Keratinocyte (primary cell): Measurements from ENCODE around the gene PP2D1. TPM values are rescaled to one million over a fixed set of nuclear protein-coding genes. Genes with fewer than 3 reads are reported as not detected.

ENCODE experiments used
- DNase-seq: peaks from one replicate; pipeline ENCODE4 v3.0.0-alpha.2; 2011; ENCODE audit warnings: low read depth, missing footprints, low spot score
- FAIRE-seq: peaks from 2 replicates; lab custom pipeline; 2011; peaks lifted over from hg19 to GRCh38; lab: Jason Lieb, UNC
- H2AFZ ChIP-seq: 2 replicates; pipeline ENCODE4 v1.6.0; 2012; ENCODE audit warnings: low read length, control low read depth, inconsistent platforms; ENCODE audit not compliant: control insufficient read depth
- H3K27ac ChIP-seq: 2 replicates; pipeline ENCODE4 v1.5.1; 2011; ENCODE audit warnings: low read length; ENCODE audit not compliant: control insufficient read depth, insufficient read depth
- H3K27me3 ChIP-seq: 3 replicates; pipeline ENCODE4 v1.6.0; 2011; ENCODE audit warnings: low read length; ENCODE audit not compliant: control insufficient read depth, insufficient read depth; ENCODE audit errors: extremely low read depth
- H3K36me3 ChIP-seq, 2 experiments: 2 replicates in 1 of 2; 3 replicates in 1 of 2; pipeline ENCODE4 v1.5.1; 2011; ENCODE audit warnings: low read length in 2 of 2, mild to moderate bottlenecking in 1 of 2; ENCODE audit not compliant: control insufficient read depth in 2 of 2, insufficient read depth in 2 of 2; ENCODE audit errors: extremely low read depth in 1 of 2
- H3K4me1 ChIP-seq: 3 replicates; pipeline ENCODE4 v1.5.1; 2011; ENCODE audit warnings: low read length; ENCODE audit not compliant: control insufficient read depth, insufficient read depth; ENCODE audit errors: extremely low read depth
- H3K4me2 ChIP-seq: 3 replicates; pipeline ENCODE4 v1.6.0; 2011; ENCODE audit warnings: low read depth, low read length; ENCODE audit not compliant: control insufficient read depth, insufficient read depth; ENCODE audit errors: extremely low read depth
- H3K4me3 ChIP-seq, 3 experiments: fragments of 200-600 bp in 1 of 3; sonication (generic) in 1 of 3; 2 replicates in 2 of 3; 3 replicates in 1 of 3; pipeline ENCODE4 v1.5.1; 2011 to 2016; ENCODE audit warnings: low read length in 3 of 3, mild to moderate bottlenecking in 3 of 3, control low read depth in 2 of 3, inconsistent platforms in 1 of 3, low read depth in 1 of 3, mixed read lengths in 1 of 3, mixed run types in 1 of 3, moderate library complexity in 1 of 3; ENCODE audit not compliant: control insufficient read depth in 2 of 3, insufficient read depth in 2 of 3; ENCODE audit errors: extremely low read depth in 1 of 3
- H3K79me2 ChIP-seq: 2 replicates; pipeline ENCODE4 v1.6.0; 2012; ENCODE audit warnings: low read length; ENCODE audit not compliant: control insufficient read depth, insufficient read depth
- H3K9ac ChIP-seq: 3 replicates; pipeline ENCODE4 v1.6.0; 2011; ENCODE audit warnings: low read length; ENCODE audit not compliant: control insufficient read depth, insufficient read depth; ENCODE audit errors: extremely low read depth
- H3K9me1 ChIP-seq: 3 replicates; pipeline ENCODE4 v1.6.0; 2011; ENCODE audit warnings: low read length; ENCODE audit not compliant: control insufficient read depth, insufficient read depth; ENCODE audit errors: extremely low read depth
- H3K9me3 ChIP-seq: 2 replicates; pipeline ENCODE4 v1.5.1; 2012; ENCODE audit warnings: low read depth, low read length; ENCODE audit not compliant: control insufficient read depth
- H4K20me1 ChIP-seq: 3 replicates; pipeline ENCODE4 v1.6.0; 2011; ENCODE audit warnings: low read length; ENCODE audit not compliant: control insufficient read depth, insufficient read depth; ENCODE audit errors: extremely low read depth
- EZH2 ChIP-seq: IDR thresholded peaks from one replicate; pipeline ENCODE4 v1.6.1; 2012; ENCODE audit warnings: inconsistent platforms, mild to moderate bottlenecking, low read length, moderate library complexity
- dilution Hi-C: fragments of 300-500 bp; cut with MboI; formaldehyde crosslinking; loops from one replicate; pipeline ENCODE4 v1.7.0; 2020; ENCODE audit warnings: low sequenced_read_pairs; ENCODE audit not compliant: extremely low pct_ligation_motif_present
- polyA plus RNA-seq, 5 experiments: library from polyadenylated mRNA; depleted of rRNA in 3 of 5; stranded (reverse) in 3 of 5; stranded (forward) in 1 of 5; unstranded in 1 of 5; fragments of >200 nt; gene quantifications; 1 replicate in 1 of 5; 2 replicates in 3 of 5; 3 replicates in 1 of 5; pipeline versions ENCODE4 v1.2.1 to v1.2.3, GENCODE V29; 2011 to 2012; ENCODE audit warnings: missing spikeins in 2 of 5, low read depth in 1 of 5, low replicate concordance in 1 of 5
- small RNA-seq, 3 experiments: library from RNA; depleted of rRNA; stranded (forward); fragments of <200 nt; gene quantifications; one replicate each; pipeline ENCODE3, GENCODE V24; 2012; ENCODE audit warnings: low read depth in 3 of 3, low replicate concordance in 1 of 3; ENCODE audit not compliant: insufficient read length in 3 of 3
- TF ChIP-seq, protein P1 (sequence below), 3 experiments: IDR thresholded peaks in 1 of 3; conservative IDR thresholded peaks in 1 of 3; optimal IDR thresholded peaks in 1 of 3; 2 replicates in 2 of 3; 3 replicates in 1 of 3; pipeline versions ENCODE3 to v1.5.1; 2011; ENCODE audit warnings: low read length in 3 of 3, mild to moderate bottlenecking in 3 of 3, moderate library complexity in 2 of 3, control low read depth in 1 of 3, inconsistent platforms in 1 of 3; ENCODE audit not compliant: insufficient read depth in 2 of 3; ENCODE audit errors: extremely low read depth in 1 of 3

The PP2D1 gene
- polyA plus RNA-seq, 1 donor (not counting 4 experiments of a cell fraction or from before 2014, with no cell fraction given) = not detected

- no peaks in the 10 kb centered on the region for H3K79me2 ChIP-seq
- DNase-seq (no peak), FAIRE-seq (no peak)
- no peak overlapping the region for H3K27ac ChIP-seq
- dilution Hi-C loops = no loop called here
- no peak overlapping the region for H3K9ac ChIP-seq
- H3K4me1 ChIP-seq = no peaks in the 10 kb centered on the region
- no peak overlapping the region for H2AFZ ChIP-seq
- H3K9me1 ChIP-seq = no peaks in the 10 kb centered on the region
- H3K27me3 ChIP-seq = no peaks in the 10 kb centered on the region
- no peak overlapping the region for H3K4me2 ChIP-seq
- TF ChIP-seq, protein P1, sequence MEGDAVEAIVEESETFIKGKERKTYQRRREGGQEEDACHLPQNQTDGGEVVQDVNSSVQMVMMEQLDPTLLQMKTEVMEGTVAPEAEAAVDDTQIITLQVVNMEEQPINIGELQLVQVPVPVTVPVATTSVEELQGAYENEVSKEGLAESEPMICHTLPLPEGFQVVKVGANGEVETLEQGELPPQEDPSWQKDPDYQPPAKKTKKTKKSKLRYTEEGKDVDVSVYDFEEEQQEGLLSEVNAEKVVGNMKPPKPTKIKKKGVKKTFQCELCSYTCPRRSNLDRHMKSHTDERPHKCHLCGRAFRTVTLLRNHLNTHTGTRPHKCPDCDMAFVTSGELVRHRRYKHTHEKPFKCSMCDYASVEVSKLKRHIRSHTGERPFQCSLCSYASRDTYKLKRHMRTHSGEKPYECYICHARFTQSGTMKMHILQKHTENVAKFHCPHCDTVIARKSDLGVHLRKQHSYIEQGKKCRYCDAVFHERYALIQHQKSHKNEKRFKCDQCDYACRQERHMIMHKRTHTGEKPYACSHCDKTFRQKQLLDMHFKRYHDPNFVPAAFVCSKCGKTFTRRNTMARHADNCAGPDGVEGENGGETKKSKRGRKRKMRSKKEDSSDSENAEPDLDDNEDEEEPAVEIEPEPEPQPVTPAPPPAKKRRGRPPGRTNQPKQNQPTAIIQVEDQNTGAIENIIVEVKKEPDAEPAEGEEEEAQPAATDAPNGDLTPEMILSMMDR (optimal IDR thresholded peaks at IDR 0.05 in 1 of 3, IDR thresholded peaks at IDR 0.05 in 1 of 3, conservative IDR thresholded peaks at IDR 0.05 in 1 of 3; ENCODE audit: extremely low read depth in 1 of 3, insufficient read depth in 2 of 3, low read length in 3 of 3) = no peak
- no peak for TF ChIP-seq EZH2
- H3K9me3 ChIP-seq = no peaks in the 10 kb centered on the region
- H3K36me3 ChIP-seq = no peaks in the 10 kb centered on the region
- no peak overlapping the region for H3K4me3 ChIP-seq
- no peaks in the 10 kb centered on the region for H4K20me1 ChIP-seq
These were observed 74.4 kb downstream of the PP2D1 start for GRCh38 chr3:19937459-19938294.

Small RNAs within 50 kb of the gene (small RNA-seq; reads per million reads assigned to genes)
- gene RNU4-85P = 0 reads per million in 3 experiments
- gene RPL39P18 = 0 reads per million in 3 experiments

Other genes with a start within 250 kb of the PP2D1 start
- gene EFHB, start 78.0 kb downstream of the PP2D1 start, polyA plus RNA-seq = 0.08 to 0.58 TPM (median 0.26 TPM) in 3 replicates
- 34.8 to 60.5 TPM (median 41.2 TPM) in 3 replicates for gene RAB5A, start 65.2 kb downstream of the PP2D1 start, polyA plus RNA-seq
- 3.3 to 4.6 TPM (median 3.7 TPM) in 3 replicates for gene KAT2B, start 28.2 kb upstream of the PP2D1 start, polyA plus RNA-seq
- 0.44 to 3.4 TPM (median 2.6 TPM) in 3 replicates for gene SGO1, start 173.9 kb upstream of the PP2D1 start, polyA plus RNA-seq